Smooth muscle cell (in vitro differentiated cells): ENCODE results near the gene DUSP19. TPM values are rescaled to one million over a fixed set of nuclear protein-coding genes. Genes with fewer than 3 reads are reported as not detected.

Source experiments
- DNase-seq: peaks from one replicate; lab custom pipeline; 2025; ENCODE audit not compliant: unreplicated experiment; lab: John Stamatoyannopoulos, UW
- H2AFZ ChIP-seq: fragments of 200-600 bp; sonication (generic); 2 replicates; pipeline ENCODE4 v1.6.0; 2016; ENCODE audit warnings: antibody characterized with exemption, low read depth, mild to moderate bottlenecking
- H3F3A ChIP-seq: fragments of 200-600 bp; sonication (generic); 2 replicates; pipeline ENCODE4 v1.6.0; 2017; ENCODE audit warnings: antibody characterized with exemption, low read depth
- H3K27ac ChIP-seq: fragments of 200-600 bp; sonication (generic); 2 replicates; pipeline ENCODE4 v1.5.1; 2016; ENCODE audit warnings: low read depth, mild to moderate bottlenecking
- H3K27me3 ChIP-seq: fragments of 200-600 bp; sonication (generic); 2 replicates; pipeline ENCODE4 v1.6.1; 2016; ENCODE audit warnings: low read depth, mild to moderate bottlenecking
- H3K36me3 ChIP-seq: fragments of 200-600 bp; sonication (generic); 2 replicates; pipeline ENCODE4 v1.5.1; 2016; ENCODE audit warnings: low read depth
- H3K4me1 ChIP-seq: fragments of 200-600 bp; sonication (generic); 2 replicates; pipeline ENCODE4 v1.5.1; 2016; ENCODE audit warnings: low read depth
- H3K4me2 ChIP-seq: fragments of 200-600 bp; sonication (generic); 2 replicates; pipeline ENCODE4 v1.6.0; 2016; ENCODE audit warnings: mild to moderate bottlenecking
- H3K4me3 ChIP-seq: fragments of 200-600 bp; sonication (generic); 2 replicates; pipeline ENCODE4 v1.5.1; 2016; ENCODE audit warnings: mild to moderate bottlenecking
- H3K79me2 ChIP-seq: fragments of 200-600 bp; sonication (generic); 2 replicates; pipeline ENCODE4 v1.6.0; 2016; ENCODE audit warnings: low read depth, mild to moderate bottlenecking
- H3K9ac ChIP-seq: fragments of 200-600 bp; sonication (generic); 2 replicates; pipeline ENCODE4 v1.6.0; 2016; ENCODE audit warnings: low read depth
- H3K9me3 ChIP-seq: fragments of 200-600 bp; sonication (generic); replicated peaks from 2 replicates; pipeline ENCODE4 v1.5.1; 2016; ENCODE audit warnings: low read depth
- H4K20me1 ChIP-seq: fragments of 200-600 bp; sonication (generic); 2 replicates; pipeline ENCODE4 v1.6.0; 2016; ENCODE audit warnings: low read depth
- CTCF ChIP-seq: fragments of 200-600 bp; sonication (generic); IDR thresholded peaks from 2 replicates; pipeline ENCODE4 v1.5.1; 2017; ENCODE audit warnings: borderline replicate concordance, mild to moderate bottlenecking, antibody characterized with exemption; ENCODE audit not compliant: insufficient read depth, poor library complexity, severe bottlenecking
- WGBS: methylation state at CpG from one replicate; pipeline ENCODE4 v1.1.7; 2016; ENCODE audit warnings: low lambda C conversion rate; 5-methylcytosine and 5-hydroxymethylcytosine counted together
- polyA plus RNA-seq: library from polyadenylated mRNA; unstranded; fragments of >200 nt; fragmentation: Nextera tagmentation; extraction: Ambion mirVana; gene quantifications from 2 replicates; pipeline ENCODE4 v1.2.1, GENCODE V29; 2016
- total RNA-seq: library from RNA; depleted of rRNA; stranded (reverse); fragments of >200 nt; gene quantifications from 2 replicates; pipeline ENCODE4 v1.2.3, GENCODE V29; 2014

The DUSP19 gene
- total and polyA plus RNA-seq, 2 experiments from 2014 or later: 0.70 to 1.2 TPM

GRCh38 chr2:183079139-183079775, 710 bp downstream of the DUSP19 start:
- Histone ChIP-seq H3K79me2 (no peaks in the 10 kb centered on the region), H4K20me1 (no peaks in the 10 kb centered on the region), H3K27me3 (peaks cover 6% of the 10 kb centered on the region), H3K9ac (peak overlapping the region; percentile 45), H2AFZ (peak overlapping the region; percentile 99), H3K4me1 (peaks cover 3% of the 10 kb centered on the region), H3K9me3 (no peaks in the 10 kb centered on the region), H3K27ac (no peak overlapping the region), H3K4me2 (peak overlapping the region; percentile 95), H3K36me3 (no peaks in the 10 kb centered on the region), H3K4me3 (peak overlapping the region; percentile 77), H3F3A (no peaks in the 10 kb centered on the region)
- WGBS: 57% methylated on average over 13 of the region's 13 CpGs
- no peak for TF ChIP-seq CTCF
- DNase-seq: no peak

- no peak overlapping the region for H3K4me3 ChIP-seq
- H2AFZ ChIP-seq: no peak overlapping the region
- H3K27me3 ChIP-seq: no peaks in the 10 kb centered on the region
- no peaks in the 10 kb centered on the region for H3K9me3 ChIP-seq
- TF ChIP-seq CTCF: no peak
- H3K27ac ChIP-seq: no peak overlapping the region
- WGBS: 44% methylated on average over 1 of the region's 1 CpG
- H3K9ac ChIP-seq: no peak overlapping the region
- H3K79me2 ChIP-seq: no peaks in the 10 kb centered on the region
- peaks cover 3% of the 10 kb centered on the region for H3K4me1 ChIP-seq
- H3K4me2 ChIP-seq: no peak overlapping the region
- H3K36me3 ChIP-seq: no peaks in the 10 kb centered on the region
- no peak for DNase-seq
- H3F3A ChIP-seq: no peaks in the 10 kb centered on the region
- no peaks in the 10 kb centered on the region for H4K20me1 ChIP-seq
Observed at GRCh38 chr2:183081911-183082310, 3.4 kb downstream of the DUSP19 start.

GRCh38 chr2:183088061-183088460, 9.5 kb downstream of the DUSP19 start:
- H3K79me2 ChIP-seq: no peaks in the 10 kb centered on the region
- H3K9ac ChIP-seq: no peak overlapping the region
- no peaks in the 10 kb centered on the region for H3K4me1 ChIP-seq
- no peak overlapping the region for H3K27ac ChIP-seq
- WGBS: 88% methylated on average over 3 of the region's 3 CpGs
- no peak overlapping the region for H3K4me3 ChIP-seq
- TF ChIP-seq CTCF: no peak
- no peaks in the 10 kb centered on the region for H3K36me3 ChIP-seq
- no peak overlapping the region for H3K4me2 ChIP-seq
- no peaks in the 10 kb centered on the region for H3K9me3 ChIP-seq
- H3F3A ChIP-seq: no peaks in the 10 kb centered on the region
- H2AFZ ChIP-seq: no peak overlapping the region
- no peaks in the 10 kb centered on the region for H3K27me3 ChIP-seq
- H4K20me1 ChIP-seq: no peaks in the 10 kb centered on the region
- no peak for DNase-seq

GRCh38 chr2:183089192-183089851, 10.8 kb downstream of the DUSP19 start:
- Histone ChIP-seq H3K4me2 (no peak overlapping the region), H3K36me3 (no peaks in the 10 kb centered on the region), H3K27ac (no peak overlapping the region), H3K4me3 (no peak overlapping the region), H3K4me1 (no peaks in the 10 kb centered on the region), H3K27me3 (no peaks in the 10 kb centered on the region), H3K9ac (no peak overlapping the region), H4K20me1 (no peaks in the 10 kb centered on the region), H3K79me2 (no peaks in the 10 kb centered on the region), H2AFZ (no peak overlapping the region), H3F3A (no peaks in the 10 kb centered on the region), H3K9me3 (no peaks in the 10 kb centered on the region)
- WGBS: 93% methylated on average over 6 of the region's 6 CpGs
- no peak for TF ChIP-seq CTCF
- no peak for DNase-seq
